ENCODE results near the gene ACKR3. TPM values are rescaled to one million over a fixed set of nuclear protein-coding genes. Genes with fewer than 3 reads are reported as not detected.

The ACKR3 gene
- total RNA-seq, 1 donor from 2014 or later: 21.4 TPM

- Histone ChIP-seq H3K4me3 (ENCODE audit: low read length in 3 of 3) (no peak overlapping the region), H3K9ac (ENCODE audit: low read depth in 1 of 3, low read length in 3 of 3) (no peak overlapping the region), H3K27ac (ENCODE audit: low read depth, low read length) (no peak overlapping the region), H3K4me1 (ENCODE audit: control insufficient read depth in 3 of 3, insufficient read depth in 3 of 3, low read length in 3 of 3) (peaks cover 0 to 5% (median 3%) of the 10 kb centered on the region in 3 donors), H3K9me3 (ENCODE audit: control insufficient read depth in 3 of 3, low read length in 3 of 3) (no peaks in the 10 kb centered on the region), H3K36me3 (ENCODE audit: control insufficient read depth in 3 of 3, insufficient read depth in 3 of 3, low read length in 3 of 3) (no peaks in the 10 kb centered on the region), H3K27me3 (ENCODE audit: control insufficient read depth in 3 of 3, insufficient read depth in 3 of 3, low read length in 3 of 3) (peaks cover 0 to 3% (median 0%) of the 10 kb centered on the region in 3 donors)
Observed at GRCh38 chr2:236593956-236594355, 24.3 kb downstream of the ACKR3 start.

GRCh38 chr2:236597629-236598028 lies 28.0 kb downstream of the ACKR3 start:
- H3K36me3 ChIP-seq (ENCODE audit: control insufficient read depth in 3 of 3, insufficient read depth in 3 of 3, low read length in 3 of 3): no peaks in the 10 kb centered on the region
- H3K9me3 ChIP-seq (ENCODE audit: control insufficient read depth in 3 of 3, low read length in 3 of 3): no peaks in the 10 kb centered on the region
- no peak overlapping the region for H3K9ac ChIP-seq (ENCODE audit: low read depth in 1 of 3, low read length in 3 of 3)
- H3K4me3 ChIP-seq (ENCODE audit: low read length in 3 of 3): no peak overlapping the region
- no peaks in the 10 kb centered on the region for H3K27me3 ChIP-seq (ENCODE audit: control insufficient read depth in 3 of 3, insufficient read depth in 3 of 3, low read length in 3 of 3)
- H3K4me1 ChIP-seq (ENCODE audit: control insufficient read depth in 3 of 3, insufficient read depth in 3 of 3, low read length in 3 of 3): peaks cover 0 to 4% (median 3%) of the 10 kb centered on the region in 3 donors
- H3K27ac ChIP-seq (ENCODE audit: low read depth, low read length): no peak overlapping the region

GRCh38 chr2:236599059-236599458 lies 29.4 kb downstream of the ACKR3 start:
- Histone ChIP-seq H3K4me3 (ENCODE audit: low read length in 3 of 3) (no peak overlapping the region), H3K9me3 (ENCODE audit: control insufficient read depth in 3 of 3, low read length in 3 of 3) (no peaks in the 10 kb centered on the region), H3K36me3 (ENCODE audit: control insufficient read depth in 3 of 3, insufficient read depth in 3 of 3, low read length in 3 of 3) (no peaks in the 10 kb centered on the region), H3K27ac (ENCODE audit: low read depth, low read length) (no peak overlapping the region), H3K9ac (ENCODE audit: low read depth in 1 of 3, low read length in 3 of 3) (no peak overlapping the region), H3K27me3 (ENCODE audit: control insufficient read depth in 3 of 3, insufficient read depth in 3 of 3, low read length in 3 of 3) (peaks cover 0 to 4% (median 0%) of the 10 kb centered on the region in 3 donors), H3K4me1 (ENCODE audit: control insufficient read depth in 3 of 3, insufficient read depth in 3 of 3, low read length in 3 of 3) (no peaks in the 10 kb centered on the region)

- Histone ChIP-seq H3K27me3 (ENCODE audit: control insufficient read depth in 3 of 3, insufficient read depth in 3 of 3, low read length in 3 of 3) (peaks cover 0 to 4% (median 0%) of the 10 kb centered on the region in 3 donors), H3K4me3 (ENCODE audit: low read length in 3 of 3) (no peak overlapping the region), H3K4me1 (ENCODE audit: control insufficient read depth in 3 of 3, insufficient read depth in 3 of 3, low read length in 3 of 3) (no peaks in the 10 kb centered on the region), H3K9me3 (ENCODE audit: control insufficient read depth in 3 of 3, low read length in 3 of 3) (no peaks in the 10 kb centered on the region), H3K9ac (ENCODE audit: low read depth in 1 of 3, low read length in 3 of 3) (no peak overlapping the region), H3K36me3 (ENCODE audit: control insufficient read depth in 3 of 3, insufficient read depth in 3 of 3, low read length in 3 of 3) (no peaks in the 10 kb centered on the region), H3K27ac (ENCODE audit: low read depth, low read length) (no peak overlapping the region)
Observed at GRCh38 chr2:236600158-236600557, 30.5 kb downstream of the ACKR3 start.

GRCh38 chr2:236600892-236601291 lies 31.3 kb downstream of the ACKR3 start:
- H3K4me1 ChIP-seq (ENCODE audit: control insufficient read depth in 3 of 3, insufficient read depth in 3 of 3, low read length in 3 of 3): no peaks in the 10 kb centered on the region
- no peaks in the 10 kb centered on the region for H3K36me3 ChIP-seq (ENCODE audit: control insufficient read depth in 3 of 3, insufficient read depth in 3 of 3, low read length in 3 of 3)
- H3K27me3 ChIP-seq (ENCODE audit: control insufficient read depth in 3 of 3, insufficient read depth in 3 of 3, low read length in 3 of 3): peaks cover 0 to 4% (median 0%) of the 10 kb centered on the region in 3 donors
- no peaks in the 10 kb centered on the region for H3K9me3 ChIP-seq (ENCODE audit: control insufficient read depth in 3 of 3, low read length in 3 of 3)
- H3K27ac ChIP-seq (ENCODE audit: low read depth, low read length): no peak overlapping the region
- no peak overlapping the region for H3K4me3 ChIP-seq (ENCODE audit: low read length in 3 of 3)
- H3K9ac ChIP-seq (ENCODE audit: low read depth in 1 of 3, low read length in 3 of 3): no peak overlapping the region

- Histone ChIP-seq H3K4me1 (ENCODE audit: control insufficient read depth in 3 of 3, insufficient read depth in 3 of 3, low read length in 3 of 3) (no peaks in the 10 kb centered on the region), H3K27me3 (ENCODE audit: control insufficient read depth in 3 of 3, insufficient read depth in 3 of 3, low read length in 3 of 3) (peaks cover 0 to 4% (median 0%) of the 10 kb centered on the region in 3 donors), H3K27ac (ENCODE audit: low read depth, low read length) (no peak overlapping the region), H3K9ac (ENCODE audit: low read depth in 1 of 3, low read length in 3 of 3) (no peak overlapping the region), H3K4me3 (ENCODE audit: low read length in 3 of 3) (no peak overlapping the region), H3K9me3 (ENCODE audit: control insufficient read depth in 3 of 3, low read length in 3 of 3) (no peaks in the 10 kb centered on the region), H3K36me3 (ENCODE audit: control insufficient read depth in 3 of 3, insufficient read depth in 3 of 3, low read length in 3 of 3) (no peaks in the 10 kb centered on the region)
Observed at GRCh38 chr2:236601316-236602202, 31.9 kb downstream of the ACKR3 start.

GRCh38 chr2:236602678-236603077 lies 33.1 kb downstream of the ACKR3 start:
- Histone ChIP-seq H3K9me3 (ENCODE audit: control insufficient read depth in 3 of 3, low read length in 3 of 3) (no peaks in the 10 kb centered on the region), H3K27ac (ENCODE audit: low read depth, low read length) (no peak overlapping the region), H3K9ac (ENCODE audit: low read depth in 1 of 3, low read length in 3 of 3) (no peak overlapping the region), H3K36me3 (ENCODE audit: control insufficient read depth in 3 of 3, insufficient read depth in 3 of 3, low read length in 3 of 3) (no peaks in the 10 kb centered on the region), H3K4me3 (ENCODE audit: low read length in 3 of 3) (no peak overlapping the region), H3K27me3 (ENCODE audit: control insufficient read depth in 3 of 3, insufficient read depth in 3 of 3, low read length in 3 of 3) (peaks cover 0 to 6% (median 0%) of the 10 kb centered on the region in 3 donors), H3K4me1 (ENCODE audit: control insufficient read depth in 3 of 3, insufficient read depth in 3 of 3, low read length in 3 of 3) (peaks cover 0 to 5% (median 0%) of the 10 kb centered on the region in 3 donors)

GRCh38 chr2:236603361-236604015 lies 33.9 kb downstream of the ACKR3 start:
- no peak overlapping the region for H3K4me3 ChIP-seq (ENCODE audit: low read length in 3 of 3)
- H3K36me3 ChIP-seq (ENCODE audit: control insufficient read depth in 3 of 3, insufficient read depth in 3 of 3, low read length in 3 of 3): no peaks in the 10 kb centered on the region
- H3K9me3 ChIP-seq (ENCODE audit: control insufficient read depth in 3 of 3, low read length in 3 of 3): no peaks in the 10 kb centered on the region
- peaks cover 0 to 5% (median 0%) of the 10 kb centered on the region in 3 donors for H3K4me1 ChIP-seq (ENCODE audit: control insufficient read depth in 3 of 3, insufficient read depth in 3 of 3, low read length in 3 of 3)
- H3K9ac ChIP-seq (ENCODE audit: low read depth in 1 of 3, low read length in 3 of 3): no peak overlapping the region
- peaks cover 0 to 6% (median 0%) of the 10 kb centered on the region in 3 donors for H3K27me3 ChIP-seq (ENCODE audit: control insufficient read depth in 3 of 3, insufficient read depth in 3 of 3, low read length in 3 of 3)
- no peak overlapping the region for H3K27ac ChIP-seq (ENCODE audit: low read depth, low read length)

GRCh38 chr2:236604575-236605344 lies 35.1 kb downstream of the ACKR3 start:
- no peaks in the 10 kb centered on the region for H3K9me3 ChIP-seq (ENCODE audit: control insufficient read depth in 3 of 3, low read length in 3 of 3)
- peaks cover 0 to 6% (median 0%) of the 10 kb centered on the region in 3 donors for H3K27me3 ChIP-seq (ENCODE audit: control insufficient read depth in 3 of 3, insufficient read depth in 3 of 3, low read length in 3 of 3)
- H3K9ac ChIP-seq (ENCODE audit: low read depth in 1 of 3, low read length in 3 of 3): no peak overlapping the region
- peaks cover 0 to 5% (median 0%) of the 10 kb centered on the region in 3 donors for H3K4me1 ChIP-seq (ENCODE audit: control insufficient read depth in 3 of 3, insufficient read depth in 3 of 3, low read length in 3 of 3)
- no peak overlapping the region for H3K4me3 ChIP-seq (ENCODE audit: low read length in 3 of 3)
- H3K36me3 ChIP-seq (ENCODE audit: control insufficient read depth in 3 of 3, insufficient read depth in 3 of 3, low read length in 3 of 3): no peaks in the 10 kb centered on the region
- no peak overlapping the region for H3K27ac ChIP-seq (ENCODE audit: low read depth, low read length)

Measured in skeletal muscle tissue (tissue), 4 donors.